ENCODE data around the gene SEC16B. TPM values are rescaled to one million over a fixed set of nuclear protein-coding genes. Genes with fewer than 3 reads are reported as not detected.

SEC16B gene
- total RNA-seq, 2 donors from 2014 or later: not detected

DNA sequence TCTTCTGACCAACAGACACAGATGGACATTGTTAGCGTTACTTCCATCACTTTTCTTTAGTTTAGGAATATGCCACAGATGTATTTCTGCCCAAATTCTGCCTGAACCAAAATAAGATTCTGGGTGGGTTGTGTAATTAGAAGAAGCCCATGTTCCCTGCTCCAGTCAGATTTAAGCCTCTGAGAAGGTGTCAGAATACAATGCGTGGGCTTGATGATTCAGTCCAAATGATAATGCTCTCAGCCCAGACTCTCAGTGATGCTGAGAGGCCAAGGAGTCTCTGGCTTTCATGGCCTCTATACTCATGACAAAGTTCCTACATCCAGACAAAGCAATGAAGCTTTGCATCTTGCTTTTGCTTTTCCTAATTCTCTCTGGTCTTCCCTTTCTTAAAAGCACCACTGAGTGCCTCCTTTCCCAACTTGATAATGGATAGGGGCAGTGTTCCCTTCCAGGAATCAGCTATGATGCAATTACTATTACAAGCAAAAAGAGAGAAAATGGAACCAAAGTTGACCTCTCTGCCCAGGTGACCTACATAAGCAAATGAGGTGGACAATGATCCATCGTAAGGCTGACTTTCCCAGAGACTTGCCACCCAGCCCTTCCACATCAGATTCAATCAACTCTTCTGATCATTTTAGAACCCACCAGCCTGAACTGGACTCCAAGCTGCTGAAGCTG lies 8.8 kb downstream of the SEC16B start:
- Mint-ChIP-seq H3K4me3 (no peak overlapping the region), H3K36me3 (ENCODE audit: low read depth) (no peaks in the 10 kb centered on the region), H3K4me1 (no peaks in the 10 kb centered on the region), H3K27ac (no peak overlapping the region), H3K9me3 (no peaks in the 10 kb centered on the region), H3K27me3 (no peaks in the 10 kb centered on the region)
- ATAC-seq (replicated peaks): no peak

- H3K36me3 Mint-ChIP-seq (ENCODE audit: low read depth): no peaks in the 10 kb centered on the region
- H3K27ac Mint-ChIP-seq: no peak overlapping the region
- H3K27me3 Mint-ChIP-seq: no peaks in the 10 kb centered on the region
- H3K4me1 Mint-ChIP-seq: no peaks in the 10 kb centered on the region
- no peaks in the 10 kb centered on the region for H3K9me3 Mint-ChIP-seq
- no peak for ATAC-seq (replicated peaks)
- H3K4me3 Mint-ChIP-seq: no peak overlapping the region
Measured at GRCh38 chr1:177959811-177960515, 9.9 kb downstream of the SEC16B start.

GRCh38 chr1:177958092-177958491 lies 11.8 kb downstream of the SEC16B start:
- ATAC-seq (replicated peaks): no peak
- Mint-ChIP-seq H3K4me1 (no peaks in the 10 kb centered on the region), H3K36me3 (ENCODE audit: low read depth) (no peaks in the 10 kb centered on the region), H3K9me3 (no peaks in the 10 kb centered on the region), H3K4me3 (no peak overlapping the region), H3K27ac (no peak overlapping the region), H3K27me3 (no peaks in the 10 kb centered on the region)

GRCh38 chr1:177954076-177954475 lies 15.8 kb downstream of the SEC16B start:
- Mint-ChIP-seq H3K36me3 (ENCODE audit: low read depth) (no peaks in the 10 kb centered on the region), H3K27me3 (no peaks in the 10 kb centered on the region), H3K9me3 (no peaks in the 10 kb centered on the region), H3K4me3 (no peak overlapping the region), H3K4me1 (no peaks in the 10 kb centered on the region), H3K27ac (no peak overlapping the region)
- no peak for ATAC-seq (replicated peaks)

DNA sequence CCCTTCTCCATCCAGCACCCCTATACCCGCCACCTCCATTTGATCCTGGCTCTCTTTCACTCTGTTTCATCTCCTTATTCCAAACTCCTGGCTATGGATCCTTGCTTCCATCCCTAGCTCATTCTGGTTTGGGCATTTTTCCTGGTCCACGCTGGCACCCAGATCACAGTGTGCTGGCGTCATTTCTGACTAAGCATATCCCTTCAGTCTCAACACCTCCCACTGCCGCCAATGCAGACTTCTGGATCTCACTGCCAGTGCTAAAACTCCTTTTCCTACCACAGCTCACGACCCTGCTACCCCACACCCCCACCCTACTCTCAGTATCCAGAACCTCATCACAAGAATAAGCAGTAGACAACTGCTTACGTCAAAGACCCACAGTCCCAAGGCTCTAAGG lies 16.3 kb downstream of the SEC16B start:
- Mint-ChIP-seq H3K27ac (no peak overlapping the region), H3K36me3 (ENCODE audit: low read depth) (no peaks in the 10 kb centered on the region), H3K4me1 (no peaks in the 10 kb centered on the region), H3K9me3 (no peaks in the 10 kb centered on the region), H3K27me3 (no peaks in the 10 kb centered on the region), H3K4me3 (no peak overlapping the region)
- ATAC-seq (replicated peaks): no peak

GRCh38 chr1:177952691-177953090 lies 17.2 kb downstream of the SEC16B start:
- Mint-ChIP-seq H3K9me3 (no peaks in the 10 kb centered on the region), H3K27ac (no peak overlapping the region)
- no peak for ATAC-seq (replicated peaks)

GRCh38 chr1:177952249-177952648 lies 17.6 kb downstream of the SEC16B start:
- Mint-ChIP-seq H3K4me3 (no peak overlapping the region), H3K4me1 (no peaks in the 10 kb centered on the region)

More at GRCh38 chr1:177952691-177953090, 17.2 kb downstream of the SEC16B start:
- Mint-ChIP-seq H3K4me1 (no peaks in the 10 kb centered on the region), H3K36me3 (ENCODE audit: low read depth) (no peaks in the 10 kb centered on the region), H3K4me3 (no peak overlapping the region), H3K27me3 (no peaks in the 10 kb centered on the region)

GRCh38 chr1:177950506-177950905 lies 19.4 kb downstream of the SEC16B start:
- Mint-ChIP-seq H3K36me3 (ENCODE audit: low read depth) (no peaks in the 10 kb centered on the region), H3K4me1 (no peaks in the 10 kb centered on the region), H3K4me3 (no peak overlapping the region), H3K27me3 (no peaks in the 10 kb centered on the region), H3K9me3 (no peaks in the 10 kb centered on the region), H3K27ac (no peak overlapping the region)
- ATAC-seq (replicated peaks): no peak

More at GRCh38 chr1:177952249-177952648, 17.6 kb downstream of the SEC16B start:
- no peaks in the 10 kb centered on the region for H3K27me3 Mint-ChIP-seq
- no peak overlapping the region for H3K27ac Mint-ChIP-seq
- H3K9me3 Mint-ChIP-seq: no peaks in the 10 kb centered on the region
- H3K36me3 Mint-ChIP-seq (ENCODE audit: low read depth): no peaks in the 10 kb centered on the region
- ATAC-seq (replicated peaks): no peak

- Mint-ChIP-seq H3K36me3 (ENCODE audit: low read depth) (no peaks in the 10 kb centered on the region), H3K9me3 (no peaks in the 10 kb centered on the region), H3K27me3 (peaks cover 3% of the 10 kb centered on the region), H3K27ac (no peak overlapping the region), H3K4me1 (no peaks in the 10 kb centered on the region), H3K4me3 (no peak overlapping the region)
- no peak for ATAC-seq (replicated peaks)
Measured at GRCh38 chr1:177948336-177948972, 21.4 kb downstream of the SEC16B start.

DNA sequence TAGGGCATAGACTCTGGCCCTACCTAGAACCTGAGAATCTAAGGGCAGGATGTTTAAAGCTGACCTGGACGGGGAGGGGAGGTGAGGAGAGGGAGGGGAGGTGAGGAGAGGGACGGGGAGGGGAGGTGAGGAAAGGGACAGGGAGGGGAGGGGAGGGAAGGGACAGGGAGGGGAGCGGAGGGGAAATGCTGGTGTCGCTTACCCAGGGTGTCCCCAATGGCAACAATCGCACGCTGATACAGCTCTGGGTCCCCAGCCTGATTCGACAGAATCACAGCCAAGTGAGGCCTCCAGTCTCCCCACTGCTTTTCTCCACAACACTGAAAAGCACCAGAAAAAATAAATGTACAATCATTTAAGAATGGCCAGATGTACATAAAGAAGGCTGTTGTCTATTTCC lies 22.2 kb downstream of the SEC16B start:
- Mint-ChIP-seq H3K36me3 (ENCODE audit: low read depth) (no peaks in the 10 kb centered on the region), H3K27ac (no peak overlapping the region), H3K4me3 (no peak overlapping the region), H3K9me3 (no peaks in the 10 kb centered on the region), H3K27me3 (peaks cover 3% of the 10 kb centered on the region), H3K4me1 (no peaks in the 10 kb centered on the region)
- no peak for ATAC-seq (replicated peaks)

DNA sequence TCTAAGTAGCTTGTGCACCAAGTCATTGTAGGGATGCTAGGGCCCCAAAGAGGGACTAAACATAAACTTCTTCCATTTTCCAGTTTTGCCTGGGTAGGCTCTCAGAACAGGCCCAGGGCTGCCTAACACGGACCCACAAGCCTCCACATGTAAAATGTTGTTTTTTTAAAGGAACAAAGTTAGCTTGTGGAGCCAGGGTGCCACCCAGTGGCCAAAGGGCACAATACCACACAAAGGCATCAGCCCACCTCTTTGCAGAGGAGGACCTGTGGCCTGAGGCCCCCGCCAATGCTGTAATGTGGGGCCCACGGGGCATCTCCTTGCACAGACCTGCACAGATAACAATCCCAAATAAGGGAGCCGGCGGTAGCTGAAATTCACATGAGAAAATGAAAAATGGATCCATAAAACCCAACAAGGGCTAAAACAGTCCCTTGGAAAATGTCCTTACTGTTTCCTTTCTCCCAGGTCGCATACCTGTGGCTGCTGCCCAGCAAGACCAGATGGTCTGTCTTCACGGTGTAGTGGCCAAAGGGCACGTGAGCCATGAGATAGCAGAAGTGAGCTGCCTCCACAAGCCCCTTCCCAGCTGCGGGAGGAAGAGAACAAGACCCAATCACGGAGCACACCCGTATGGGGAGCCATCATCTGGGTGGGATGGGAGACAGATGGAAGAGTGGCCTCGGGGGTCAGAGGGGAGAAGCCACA lies 23.8 kb downstream of the SEC16B start:
- H3K9me3 Mint-ChIP-seq: no peaks in the 10 kb centered on the region
- H3K4me1 Mint-ChIP-seq: no peaks in the 10 kb centered on the region
- H3K4me3 Mint-ChIP-seq: no peak overlapping the region
- H3K36me3 Mint-ChIP-seq (ENCODE audit: low read depth): no peaks in the 10 kb centered on the region
- H3K27ac Mint-ChIP-seq: no peak overlapping the region
- peaks cover 3% of the 10 kb centered on the region for H3K27me3 Mint-ChIP-seq
- ATAC-seq (replicated peaks): no peak

- Mint-ChIP-seq H3K27ac (no peak overlapping the region), H3K36me3 (ENCODE audit: low read depth) (no peaks in the 10 kb centered on the region), H3K4me1 (no peaks in the 10 kb centered on the region), H3K4me3 (no peak overlapping the region), H3K27me3 (peaks cover 3% of the 10 kb centered on the region), H3K9me3 (no peaks in the 10 kb centered on the region)
- no peak for ATAC-seq (replicated peaks)
Measured at GRCh38 chr1:177944016-177944949, 25.6 kb downstream of the SEC16B start.

- Mint-ChIP-seq H3K9me3 (no peaks in the 10 kb centered on the region), H3K4me1 (no peaks in the 10 kb centered on the region), H3K4me3 (no peak overlapping the region), H3K27me3 (peaks cover 3% of the 10 kb centered on the region), H3K36me3 (ENCODE audit: low read depth) (no peaks in the 10 kb centered on the region), H3K27ac (no peak overlapping the region)
- no peak for ATAC-seq (replicated peaks)
Measured at GRCh38 chr1:177941976-177942375, 27.9 kb downstream of the SEC16B start.

- no peak for ATAC-seq (replicated peaks)
- Mint-ChIP-seq H3K27ac (no peak overlapping the region), H3K4me1 (no peaks in the 10 kb centered on the region), H3K4me3 (no peak overlapping the region), H3K9me3 (no peaks in the 10 kb centered on the region), H3K36me3 (ENCODE audit: low read depth) (no peaks in the 10 kb centered on the region), H3K27me3 (peaks cover 3% of the 10 kb centered on the region)
Measured at GRCh38 chr1:177940682-177941081, 29.2 kb downstream of the SEC16B start.
